Stimulated activated CD4-positive, alpha-beta T cell treated with anti-CD3 and anti-CD28 coated beads, Interleukin-12 subunit alpha, Interleukin-12 subunit beta, amount 100 ng/mL, for 4 hours (primary cell): ENCODE results near the gene NCAM2.

Source experiments
- DNase-seq: peaks from one replicate; pipeline ENCODE4 v3.0.0-alpha.2; 2020

Gene NCAM2

DNA sequence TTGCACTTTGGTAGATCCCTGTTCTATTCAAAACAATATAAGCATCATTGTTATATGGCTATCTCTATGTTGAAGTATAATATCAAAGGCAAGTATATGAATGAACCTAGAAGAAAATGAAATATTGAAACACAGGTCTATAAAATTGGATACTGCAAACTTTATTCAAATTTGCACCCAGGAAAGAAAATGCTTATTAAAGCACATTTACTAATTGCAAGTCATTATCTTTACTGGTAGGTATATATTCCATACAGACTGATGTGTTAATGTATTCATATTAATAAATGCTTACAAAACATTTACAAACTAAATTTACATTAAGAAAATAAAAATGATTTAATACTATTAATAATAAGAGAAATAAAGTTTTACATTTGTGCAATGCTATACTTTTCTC, 469.8 kb downstream of the NCAM2 start:
- DNase-seq, result no peak

DNA sequence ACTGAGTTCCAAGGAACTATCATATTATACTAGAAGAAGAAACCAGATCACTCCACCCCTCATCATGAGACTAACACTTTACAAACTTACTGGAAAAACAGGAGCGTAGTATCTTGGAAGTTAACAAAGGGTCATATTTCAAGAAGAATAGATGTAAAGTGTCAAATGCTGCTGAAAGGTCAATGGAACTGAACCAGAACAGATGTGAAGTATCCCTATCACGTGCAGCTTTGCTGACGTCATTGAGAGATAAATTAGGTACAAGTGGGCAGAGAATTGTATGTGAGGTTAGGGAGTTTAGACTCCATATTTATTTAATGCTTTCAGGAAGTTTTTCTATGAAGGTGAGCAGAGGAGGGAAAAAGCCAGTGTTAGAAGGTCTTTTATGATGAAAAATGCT, 483.0 kb downstream of the NCAM2 start:
- no peak for DNase-seq

- DNase-seq, result no peak
Observed at GRCh38 chr21:21508859-21509258, 510.6 kb downstream of the NCAM2 start.

DNA sequence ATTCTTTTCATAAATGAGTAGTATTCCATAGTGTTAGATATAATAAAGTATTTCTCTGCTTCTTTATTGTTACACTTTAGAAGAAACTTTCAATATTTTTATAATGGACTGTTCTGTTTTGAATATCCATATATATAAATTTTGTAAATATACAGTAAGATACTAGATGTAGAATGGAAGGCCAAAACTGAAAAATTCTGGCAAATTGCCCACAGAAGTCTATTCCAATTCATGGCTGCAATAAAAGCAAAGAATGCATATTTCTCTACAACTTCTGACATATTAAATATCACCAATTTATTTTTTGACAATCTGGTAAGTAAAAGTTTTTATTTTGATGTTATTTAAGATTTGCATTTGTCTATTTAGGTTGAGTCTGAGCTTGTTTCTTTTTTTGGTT, 532.5 kb downstream of the NCAM2 start:
- no peak for DNase-seq

GRCh38 chr21:21547368-21547953, 549.3 kb downstream of the NCAM2 start:
- DNase-seq, result no peak

- no peak for DNase-seq
Observed at GRCh38 chr21:21559285-21560045, 561.3 kb downstream of the NCAM2 start.
